ENCODE results near the gene SERPINA5.

The SERPINA5 gene

GRCh38 chr14:94550041-94550440 is 31.2 kb upstream of the SERPINA5 start:
- DNase-seq (ENCODE audit: low read depth): no peak

GRCh38 chr14:94555991-94556390 is 25.2 kb upstream of the SERPINA5 start:
- DNase-seq (ENCODE audit: low read depth): no peak

- DNase-seq (ENCODE audit: low read depth): no peak
These were observed 23.9 kb upstream of the SERPINA5 start for GRCh38 chr14:94557327-94557726.

GRCh38 chr14:94558842-94559241 is 22.4 kb upstream of the SERPINA5 start:
- no peak for DNase-seq (ENCODE audit: low read depth)

GRCh38 chr14:94559638-94560290 is 21.5 kb upstream of the SERPINA5 start:
- no peak for DNase-seq (ENCODE audit: low read depth)

GRCh38 chr14:94560291-94560665 is 20.9 kb upstream of the SERPINA5 start:
- no peak for DNase-seq (ENCODE audit: low read depth)

- no peak for DNase-seq (ENCODE audit: low read depth)
These were observed 20.2 kb upstream of the SERPINA5 start, which contains the start of gene SERPINA4 for GRCh38 chr14:94560751-94561655. TSS of gene SERPINA4 (plus strand) at chr14:94561442. CDS start at chr14:94563483, 2,041 bp downstream.

GRCh38 chr14:94561656-94562010 is 19.6 kb upstream of the SERPINA5 start:
- DNase-seq (ENCODE audit: low read depth): no peak

- no peak for DNase-seq (ENCODE audit: low read depth)
These were observed 19.2 kb upstream of the SERPINA5 start for GRCh38 chr14:94562022-94562421.

GRCh38 chr14:94562941-94563883 is 18.0 kb upstream of the SERPINA5 start:
- no peak for DNase-seq (ENCODE audit: low read depth)

- no peak for DNase-seq (ENCODE audit: low read depth)
These were observed 16.8 kb upstream of the SERPINA5 start for GRCh38 chr14:94564381-94564780.

GRCh38 chr14:94568186-94568585 is 13.0 kb upstream of the SERPINA5 start:
- DNase-seq (ENCODE audit: low read depth): no peak

GRCh38 chr14:94569381-94570001 is 11.7 kb upstream of the SERPINA5 start:
- no peak for DNase-seq (ENCODE audit: low read depth)

- DNase-seq (ENCODE audit: low read depth): no peak
These were observed 11.2 kb upstream of the SERPINA5 start for GRCh38 chr14:94570002-94570400.

GRCh38 chr14:94570440-94570839 is 10.8 kb upstream of the SERPINA5 start:
- no peak for DNase-seq (ENCODE audit: low read depth)

- no peak for DNase-seq (ENCODE audit: low read depth)
These were observed 9.8 kb upstream of the SERPINA5 start for GRCh38 chr14:94571395-94571794.

GRCh38 chr14:94571950-94572349 is 9.3 kb upstream of the SERPINA5 start:
- DNase-seq (ENCODE audit: low read depth): no peak

- DNase-seq (ENCODE audit: low read depth): no peak
These were observed 8.5 kb upstream of the SERPINA5 start for GRCh38 chr14:94572637-94573303.

- DNase-seq (ENCODE audit: low read depth): no peak
These were observed 7.5 kb upstream of the SERPINA5 start for GRCh38 chr14:94573475-94574277.

GRCh38 chr14:94574336-94574735 is 6.9 kb upstream of the SERPINA5 start:
- no peak for DNase-seq (ENCODE audit: low read depth)
